Astrocyte of the cerebellum (primary cell): ENCODE results near the gene SLC17A7.
A peak's percentile ranks its signal among the peaks of the same experiment; 100 is the strongest.

Experiments
- DNase-seq: peaks from one replicate; pipeline ENCODE4 v3.0.0-alpha.2; 2011; ENCODE audit warnings: low read depth
- H3K4me3 ChIP-seq: 2 replicates; pipeline ENCODE4 v1.5.1; 2011; ENCODE audit warnings: mild to moderate bottlenecking, low read depth, low read length, moderate library complexity
- in situ Hi-C: cut with HindIII; loops from 2 replicates; pipeline ENCODE4 v1.10.0; 2017; ENCODE audit warnings: low sequenced_read_pairs
- TF ChIP-seq, protein P1 (sequence below): IDR thresholded peaks from 2 replicates; pipeline ENCODE4 v1.5.1; 2012; ENCODE audit warnings: low read length, low read depth, moderate library complexity, mild to moderate bottlenecking; ENCODE audit errors: missing control alignments

SLC17A7 gene

DNA sequence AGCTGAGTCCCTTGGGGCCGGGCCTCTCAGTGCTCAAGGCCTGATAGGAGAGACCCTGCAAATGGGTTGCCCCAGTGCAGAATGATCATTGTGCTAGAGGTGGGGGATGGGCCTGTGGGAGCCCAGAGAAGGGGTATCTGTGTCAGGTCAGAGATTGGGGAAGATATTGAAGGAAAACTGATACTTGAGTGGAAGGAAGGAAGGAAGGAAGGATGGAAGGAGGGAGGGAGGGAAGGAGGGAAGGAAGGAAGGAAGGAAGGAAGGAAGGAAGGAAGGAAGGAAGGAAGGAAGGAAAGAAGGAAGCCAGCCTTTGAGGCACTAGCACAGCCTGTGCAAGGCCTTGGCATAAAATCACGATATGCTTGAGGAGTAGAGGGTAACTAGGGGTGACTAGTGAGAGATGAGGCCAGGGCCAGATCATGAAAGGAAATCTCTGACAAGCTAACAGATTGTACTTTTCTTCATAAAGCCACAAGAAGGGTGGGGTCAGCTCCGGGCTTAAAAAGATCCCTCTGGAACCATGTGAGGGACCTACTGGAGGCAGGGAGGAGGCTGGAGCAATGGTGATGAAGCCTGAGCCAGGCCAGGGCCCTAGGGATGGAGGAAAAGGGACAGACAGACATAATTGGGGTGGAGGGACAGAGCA is 29.5 kb downstream of the SLC17A7 start:
- no peak overlapping the region for H3K4me3 ChIP-seq
- TF ChIP-seq, protein P1, sequence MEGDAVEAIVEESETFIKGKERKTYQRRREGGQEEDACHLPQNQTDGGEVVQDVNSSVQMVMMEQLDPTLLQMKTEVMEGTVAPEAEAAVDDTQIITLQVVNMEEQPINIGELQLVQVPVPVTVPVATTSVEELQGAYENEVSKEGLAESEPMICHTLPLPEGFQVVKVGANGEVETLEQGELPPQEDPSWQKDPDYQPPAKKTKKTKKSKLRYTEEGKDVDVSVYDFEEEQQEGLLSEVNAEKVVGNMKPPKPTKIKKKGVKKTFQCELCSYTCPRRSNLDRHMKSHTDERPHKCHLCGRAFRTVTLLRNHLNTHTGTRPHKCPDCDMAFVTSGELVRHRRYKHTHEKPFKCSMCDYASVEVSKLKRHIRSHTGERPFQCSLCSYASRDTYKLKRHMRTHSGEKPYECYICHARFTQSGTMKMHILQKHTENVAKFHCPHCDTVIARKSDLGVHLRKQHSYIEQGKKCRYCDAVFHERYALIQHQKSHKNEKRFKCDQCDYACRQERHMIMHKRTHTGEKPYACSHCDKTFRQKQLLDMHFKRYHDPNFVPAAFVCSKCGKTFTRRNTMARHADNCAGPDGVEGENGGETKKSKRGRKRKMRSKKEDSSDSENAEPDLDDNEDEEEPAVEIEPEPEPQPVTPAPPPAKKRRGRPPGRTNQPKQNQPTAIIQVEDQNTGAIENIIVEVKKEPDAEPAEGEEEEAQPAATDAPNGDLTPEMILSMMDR: no peak
- in situ Hi-C loops: no loop called here
- no peak for DNase-seq

DNA sequence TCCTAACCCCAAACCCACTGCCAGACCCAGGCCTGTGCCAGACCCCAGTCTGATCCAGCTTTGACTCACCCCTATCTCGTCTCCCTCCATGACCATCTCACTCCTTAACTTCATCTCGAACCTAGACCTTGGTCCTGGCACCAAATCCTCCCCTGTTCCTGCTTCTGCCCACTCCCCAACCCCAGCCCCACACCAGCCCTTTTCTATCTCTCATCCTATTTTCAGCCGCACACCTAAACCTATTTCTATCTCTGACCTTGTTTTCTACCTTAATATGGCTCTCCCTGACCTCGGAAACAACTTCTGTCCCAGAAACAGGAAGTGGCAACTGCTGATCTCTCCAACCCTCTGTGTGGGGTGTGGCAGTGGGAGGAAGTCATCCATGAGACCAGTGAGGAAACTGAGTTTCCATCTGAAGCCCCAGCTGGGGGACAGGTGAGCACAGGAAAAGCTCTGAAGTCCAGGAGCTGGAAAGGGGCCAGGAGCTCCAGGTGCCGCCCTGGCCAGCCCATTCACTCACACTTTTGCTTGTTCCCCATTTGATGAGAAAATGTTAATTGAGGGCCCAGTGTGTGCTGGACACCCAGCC is 31.8 kb downstream of the SLC17A7 start:
- no peak for DNase-seq
- TF ChIP-seq, protein P1: no peak
- no peak overlapping the region for H3K4me3 ChIP-seq
- in situ Hi-C loops: no loop called here

DNA sequence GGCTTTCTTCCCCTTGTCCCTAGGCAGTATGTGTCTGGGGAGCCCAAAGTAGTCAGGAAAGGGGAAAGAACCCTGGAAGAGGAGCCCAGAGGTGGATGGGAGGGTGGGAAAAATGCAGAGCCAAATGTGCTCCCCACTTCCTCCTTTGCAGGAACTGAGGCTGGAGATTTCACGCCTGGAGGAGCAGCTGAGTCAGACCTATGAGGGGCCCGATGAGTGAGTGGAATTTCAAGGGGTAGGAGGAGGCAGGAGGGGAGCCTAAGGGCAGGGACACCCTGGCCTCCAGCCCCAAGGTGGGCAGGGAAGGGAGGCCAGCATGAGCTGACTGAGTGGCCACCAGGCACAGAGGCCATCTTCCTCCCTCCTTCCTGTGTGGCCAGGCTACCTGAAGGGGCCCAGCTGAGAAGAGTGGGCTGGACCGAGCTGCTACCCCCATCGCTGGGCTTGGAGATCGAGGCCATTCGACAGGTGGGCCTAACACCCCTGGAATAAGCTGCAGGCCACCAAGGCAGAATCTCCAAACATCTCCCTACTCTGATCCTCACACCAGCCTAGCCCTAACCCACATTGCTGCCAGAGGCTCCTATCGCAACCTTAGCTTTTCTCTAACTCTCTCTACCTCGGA is 32.4 kb downstream of the SLC17A7 start:
- DNase-seq: no peak
- TF ChIP-seq, protein P1: no peak
- H3K4me3 ChIP-seq: no peak overlapping the region
- in situ Hi-C loops: no loop called here

DNA sequence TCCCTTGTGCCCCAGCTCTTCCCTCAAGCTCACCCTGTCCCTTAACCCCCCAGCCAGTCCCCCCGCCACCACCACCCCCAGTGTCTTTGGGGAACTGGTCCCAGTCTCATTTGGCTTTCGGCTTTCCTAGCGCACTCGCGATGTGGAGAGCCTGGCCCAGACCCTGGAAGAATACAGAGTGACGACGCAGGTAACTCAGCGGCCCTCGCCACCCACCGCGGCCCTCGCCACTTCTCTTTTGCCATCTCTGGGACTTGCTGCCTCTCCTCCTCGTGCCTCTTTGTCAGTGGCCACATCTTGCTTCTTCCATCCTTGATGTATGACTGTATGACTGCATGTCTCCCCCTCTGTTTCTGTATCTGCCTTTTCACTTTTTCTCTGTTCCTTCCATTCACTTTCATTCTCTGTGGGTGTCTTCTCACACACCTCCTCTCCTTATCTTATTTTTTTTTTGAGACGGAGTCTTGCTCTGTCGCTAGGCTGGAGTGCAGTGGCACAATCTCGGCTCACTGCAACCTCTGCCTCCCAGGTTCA is 33.8 kb downstream of the SLC17A7 start:
- DNase-seq: no peak
- TF ChIP-seq, protein P1: no peak
- H3K4me3 ChIP-seq: no peak overlapping the region
- in situ Hi-C loops: no loop called here

DNA sequence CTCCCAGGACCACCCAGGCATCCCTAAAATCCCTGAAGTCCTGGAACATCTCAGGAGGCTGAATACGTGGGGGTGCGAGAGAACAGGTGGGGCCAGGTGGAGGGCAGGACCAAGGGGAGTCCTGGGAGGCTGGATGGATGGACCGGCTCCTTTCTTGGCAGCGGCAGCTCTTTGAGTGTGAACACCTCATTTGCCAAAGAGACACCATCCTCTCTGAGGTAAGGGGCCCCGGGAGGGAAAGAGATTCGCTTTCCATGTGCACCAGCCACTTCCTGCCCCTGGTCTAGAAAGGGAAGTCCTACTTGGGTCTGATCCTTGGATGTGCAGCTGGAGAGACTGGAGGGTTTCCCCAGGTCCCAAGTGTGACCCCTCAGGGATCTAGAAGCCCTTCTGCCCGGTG is 34.2 kb downstream of the SLC17A7 start:
- TF ChIP-seq, protein P1: no peak
- in situ Hi-C loops: no loop called here
- DNase-seq: no peak
- H3K4me3 ChIP-seq: no peak overlapping the region

DNA sequence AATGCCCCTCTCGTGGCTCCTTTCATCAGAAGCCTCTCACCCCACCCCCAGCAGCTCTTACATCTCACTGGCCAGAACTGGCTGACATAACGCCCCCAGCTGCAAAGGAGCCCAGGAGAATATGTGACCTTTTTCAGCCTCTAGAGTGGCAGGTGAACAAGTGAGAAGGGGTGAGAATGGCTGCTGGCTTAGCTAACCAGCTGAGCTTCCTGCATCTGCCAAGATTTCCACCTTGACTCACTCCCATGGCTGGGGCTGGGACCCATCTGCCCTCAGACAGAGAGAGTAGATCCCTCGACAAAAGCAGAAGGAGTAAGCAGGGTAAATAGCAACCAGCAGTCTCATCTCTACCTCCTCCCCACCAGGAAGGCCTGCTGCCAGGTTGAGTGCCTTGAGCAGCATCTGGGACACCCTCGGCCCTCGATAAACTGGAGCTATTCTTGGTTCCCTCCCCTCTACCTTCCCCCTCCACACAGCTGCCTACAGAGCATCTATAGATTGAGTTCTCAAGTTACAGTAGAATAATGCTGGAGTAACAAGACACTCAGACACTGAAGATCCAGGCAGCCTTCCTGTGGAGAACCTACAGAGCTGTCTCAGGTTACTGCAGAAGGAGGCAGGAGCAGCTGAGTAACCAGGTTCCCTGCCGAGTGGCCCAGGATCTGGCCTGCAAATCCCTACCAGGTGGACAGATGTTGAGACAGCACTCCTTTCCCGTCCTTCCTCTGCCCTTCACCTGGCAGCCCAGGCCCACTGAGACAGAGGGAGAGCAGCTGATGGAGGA is 37.7 kb downstream of the SLC17A7 start:
- no peak overlapping the region for H3K4me3 ChIP-seq
- TF ChIP-seq, protein P1: no peak
- in situ Hi-C loops: no loop called here
- DNase-seq: peak; percentile 26
